Stomach (tissue), 9 donors: ENCODE measurements around the gene HLCS. TPM values are rescaled to one million over a fixed set of nuclear protein-coding genes. Genes with fewer than 3 reads are reported as not detected.

Experiments used
- DNase-seq, 2 donors: peaks; one replicate each; pipeline versions ENCODE4 v3.0.0 to v3.0.0-alpha.2; 2013 to 2019
- H3K27ac ChIP-seq, 5 donors: fragments of 200-600 bp in 4 of 5; sonication (generic) in 4 of 5; one replicate each; pipeline ENCODE4 v1.5.1; 2013 to 2019; ENCODE audit warnings: mild to moderate bottlenecking in 1 of 5, moderate library complexity in 1 of 5
- H3K27me3 ChIP-seq, 3 donors: fragments of 200-600 bp; sonication (generic); one replicate each; pipeline ENCODE4 v1.5.1; 2017 to 2019; ENCODE audit warnings: mixed run types in 1 of 3
- H3K36me3 ChIP-seq, 4 donors: fragments of 200-600 bp; sonication (generic); 1 replicate in 3 of 4; 2 replicates in 1 of 4; pipeline ENCODE4 v1.5.1; 2016 to 2019
- H3K4me1 ChIP-seq, 4 donors: fragments of 200-600 bp; sonication (generic); one replicate each; pipeline ENCODE4 v1.5.1; 2016 to 2019
- H3K4me3 ChIP-seq, 4 donors: fragments of 200-600 bp; sonication (generic) in 3 of 4; one replicate each; pipeline ENCODE4 v1.5.1; 2016 to 2019; ENCODE audit warnings: mild to moderate bottlenecking in 1 of 4
- H3K9me3 ChIP-seq, 4 donors: fragments of 200-600 bp; sonication (generic); one replicate each; pipeline ENCODE4 v1.5.1; 2016 to 2019
- CTCF ChIP-seq, 7 experiments: fragments of 450-650 bp in 4 of 7; fragments of 200-600 bp in 3 of 7; sonication (generic) in 3 of 7; IDR thresholded peaks; one replicate each; pipeline ENCODE4 v1.5.1; 2016 to 2019; ENCODE audit warnings: antibody characterized with exemption in 7 of 7, control low read depth in 2 of 7, mild to moderate bottlenecking in 1 of 7
- EP300 ChIP-seq: sonication (generic); formaldehyde crosslinking; IDR thresholded peaks from one replicate; pipeline ENCODE4 v1.6.1; 2017; ENCODE audit warnings: antibody characterized with exemption
- POLR2A ChIP-seq, 4 donors: fragments of 450-650 bp; IDR thresholded peaks; one replicate each; pipeline ENCODE4 v1.6.1; 2016; ENCODE audit warnings: antibody characterized with exemption in 4 of 4, control low read depth in 2 of 4, mild to moderate bottlenecking in 1 of 4, moderate library complexity in 1 of 4
- POLR2AphosphoS5 ChIP-seq, 3 donors: sonication (generic); formaldehyde crosslinking; IDR thresholded peaks; one replicate each; pipeline ENCODE4 v1.6.1; 2016; ENCODE audit warnings: antibody characterized with exemption in 3 of 3
- WGBS, 5 donors: extraction: QIAGEN DNeasy Blood & Tissue Kit in 3 of 5; methylation state at CpG; one replicate each; pipeline versions ENCODE4 v1.1.5 to v1.1.7; 2013 to 2018; 5-methylcytosine and 5-hydroxymethylcytosine counted together
- intact Hi-C: fragments of 100-400 bp; cut with DNase I; formaldehyde crosslinking; loops from one replicate; pipeline ENCODE4 v1.15.1; 2023; ENCODE audit warnings: low total_unique reads
- polyA plus RNA-seq, 3 donors: library from polyadenylated mRNA; stranded (reverse); fragments of 200-250 nt; gene quantifications; one replicate each; pipeline ENCODE4 v1.2.3, GENCODE V29; 2013
- total RNA-seq, 5 donors: library from RNA; depleted of rRNA; stranded (reverse); fragments of >200 nt; gene quantifications; one replicate each; pipeline versions ENCODE4 v1.1.0 to v1.2.3, GENCODE V29; 2014 to 2016
- donor health status: healthy with polysubstance abuse.
- donor health status: Bipolar disorder and iron deficiency.
- donor health status: healthy.

The HLCS gene
- total and polyA plus RNA-seq, 8 donors, result 2.3 to 35.1 (median 13.9) TPM

- Histone ChIP-seq H3K4me3 (no peak overlapping the region), H3K9me3 (no peaks in the 10 kb centered on the region), H3K27me3 (peaks cover 0 to 90% (median 0%) of the 10 kb centered on the region in 3 donors), H3K36me3 (peaks cover 0 to 14% (median 6%) of the 10 kb centered on the region in 4 donors), H3K27ac (peak overlapping the region; percentile 78 to 92 (median 87)), H3K4me1 (peaks cover 0 to 16% (median 7%) of the 10 kb centered on the region in 4 donors)
- TF ChIP-seq POLR2AphosphoS5 (IDR thresholded peaks at IDR 0.05) (peak in 2 of 3 donors; percentile 57 to 72), EP300 (no peak), CTCF (IDR thresholded peaks at IDR 0.05) (peak in 4 of 7 experiments; percentile 11 to 55 (median 26)), POLR2A (IDR thresholded peaks at IDR 0.05) (no peak)
- peak; percentile 91 for DNase-seq
- intact Hi-C loops, result no loop called here
- 24 to 59% (median 46%) methylated on average over 10 of the region's 10 CpGs for WGBS, 5 donors
Measured at GRCh38 chr21:36719614-36720013, 246.9 kb downstream of the HLCS start.

- Histone ChIP-seq H3K27me3 (peaks cover 0 to 92% (median 0%) of the 10 kb centered on the region in 3 donors), H3K4me3 (no peak overlapping the region), H3K4me1 (peaks cover 0 to 16% (median 9%) of the 10 kb centered on the region in 4 donors), H3K36me3 (peaks cover 0 to 12% (median 6%) of the 10 kb centered on the region in 4 donors), H3K9me3 (no peaks in the 10 kb centered on the region), H3K27ac (peak overlapping the region; percentile 78 to 92 (median 87))
- intact Hi-C loops, result no loop called here
- TF ChIP-seq EP300 (no peak), POLR2AphosphoS5 (IDR thresholded peaks at IDR 0.05) (peak in 2 of 3 donors; percentile 57 to 75), CTCF (IDR thresholded peaks at IDR 0.05) (no peak), POLR2A (IDR thresholded peaks at IDR 0.05) (peak in 1 of 4 donors; percentile 11)
- 23 to 71% (median 30%) methylated on average over 9 to 18 of the region's 18 CpGs for WGBS, 5 donors
- DNase-seq, result peak; percentile 84 to 86
Measured at GRCh38 chr21:36718951-36719501, 247.4 kb downstream of the HLCS start.

DNA sequence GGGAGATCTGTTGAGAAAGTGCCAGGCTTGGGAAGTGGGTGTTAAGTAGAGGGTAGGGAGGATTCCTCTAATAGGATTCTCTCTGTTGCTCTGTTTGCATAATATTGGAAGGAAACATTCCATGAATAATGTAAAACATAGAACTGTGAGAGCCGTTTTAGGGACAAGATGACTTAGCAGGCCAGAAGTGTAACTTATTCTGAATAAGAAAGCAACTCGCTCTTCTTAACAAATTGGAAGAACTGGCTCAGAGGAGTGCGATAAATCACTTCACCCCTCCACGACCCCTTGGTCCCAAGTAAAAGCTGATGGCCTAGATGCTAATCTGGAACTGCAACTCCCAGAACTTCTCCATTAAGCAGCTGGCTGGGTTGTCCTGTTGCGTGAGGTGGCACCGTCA lies 248.5 kb downstream of the HLCS start:
- WGBS, 5 donors, result 78 to 89% (median 87%) methylated on average over 6 of the region's 6 CpGs
- H3K4me3 ChIP-seq, result no peak overlapping the region
- TF ChIP-seq EP300 (no peak), POLR2A (IDR thresholded peaks at IDR 0.05) (no peak), POLR2AphosphoS5 (IDR thresholded peaks at IDR 0.05) (no peak), CTCF (IDR thresholded peaks at IDR 0.05) (no peak)
- H3K9me3 ChIP-seq, result no peaks in the 10 kb centered on the region
- H3K36me3 ChIP-seq, result peaks cover 0 to 1% (median 1%) of the 10 kb centered on the region in 4 donors
- H3K4me1 ChIP-seq, result peaks cover 0 to 16% (median 11%) of the 10 kb centered on the region in 4 donors
- peak overlapping the region in 4 of 5 donors; percentile 78 to 92 (median 86) for H3K27ac ChIP-seq
- peak in 1 of 2 donors; percentile 5 for DNase-seq
- H3K27me3 ChIP-seq, result peaks cover 0 to 91% (median 0%) of the 10 kb centered on the region in 3 donors
- intact Hi-C loops, result no loop called here

DNA sequence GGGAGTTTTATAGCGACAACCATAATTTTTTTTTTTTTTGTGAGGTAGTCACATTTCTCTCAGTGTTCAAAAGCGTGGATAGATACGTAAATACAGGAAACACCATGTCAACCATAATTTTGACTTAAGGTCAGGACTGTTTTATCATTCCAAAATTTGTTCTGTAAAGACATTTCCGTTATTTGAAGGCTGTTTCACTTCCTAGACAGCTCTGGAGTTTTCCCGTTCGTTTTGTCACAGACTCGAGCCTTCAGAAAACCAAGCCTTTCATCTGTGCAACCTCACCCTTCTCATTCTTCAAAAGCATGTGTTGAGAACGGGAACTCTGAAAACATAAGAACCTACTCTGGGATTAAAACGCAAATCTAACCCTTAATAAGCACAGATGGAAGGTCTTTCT lies 249.6 kb downstream of the HLCS start:
- TF ChIP-seq POLR2AphosphoS5 (IDR thresholded peaks at IDR 0.05) (no peak), EP300 (no peak), CTCF (IDR thresholded peaks at IDR 0.05) (no peak), POLR2A (IDR thresholded peaks at IDR 0.05) (no peak)
- Histone ChIP-seq H3K4me1 (peaks cover 0 to 18% (median 13%) of the 10 kb centered on the region in 4 donors), H3K9me3 (no peaks in the 10 kb centered on the region), H3K27me3 (peaks cover 0 to 93% (median 0%) of the 10 kb centered on the region in 3 donors), H3K36me3 (no peaks in the 10 kb centered on the region), H3K4me3 (no peak overlapping the region), H3K27ac (peak overlapping the region in 1 of 5 donors; percentile 89)
- 58 to 66% (median 64%) methylated on average over 9 of the region's 9 CpGs for WGBS, 5 donors
- intact Hi-C loops, result no loop called here
- no peak for DNase-seq
